Liver (tissue), 9 donors: ENCODE data around the gene GPANK1. TPM values are rescaled to one million over a fixed set of nuclear protein-coding genes. Genes with fewer than 3 reads are reported as not detected.

Experiments used
- DNase-seq: peaks from one replicate; pipeline ENCODE4 v3.0.0-alpha.2; 2017; ENCODE audit warnings: low spot score
- H3K27ac ChIP-seq, 2 donors: one replicate each; pipeline ENCODE4 v1.7.0; 2013; ENCODE audit warnings: inconsistent platforms in 2 of 2, low read length in 2 of 2, control low read depth in 1 of 2, low read depth in 1 of 2, mild to moderate bottlenecking in 1 of 2
- H3K27me3 ChIP-seq, 4 donors: one replicate each; pipeline versions ENCODE4 v1.6.1 to v1.7.0; 2013; ENCODE audit warnings: low read length in 3 of 4, inconsistent platforms in 1 of 4, mild to moderate bottlenecking in 1 of 4, moderate library complexity in 1 of 4; ENCODE audit not compliant: control insufficient read depth in 4 of 4, insufficient read depth in 4 of 4
- H3K36me3 ChIP-seq, 4 donors: one replicate each; pipeline versions ENCODE4 v1.6.1 to v1.7.0; 2013; ENCODE audit warnings: low read length in 3 of 4, mild to moderate bottlenecking in 3 of 4, low read depth in 1 of 4, moderate library complexity in 1 of 4; ENCODE audit not compliant: control insufficient read depth in 4 of 4, insufficient read depth in 3 of 4
- H3K4me1 ChIP-seq, 4 donors: one replicate each; pipeline versions ENCODE4 v1.6.1 to v1.7.0; 2013; ENCODE audit warnings: low read length in 3 of 4, mild to moderate bottlenecking in 3 of 4, moderate library complexity in 1 of 4; ENCODE audit not compliant: control insufficient read depth in 4 of 4, insufficient read depth in 4 of 4
- H3K4me3 ChIP-seq, 3 donors: one replicate each; pipeline versions ENCODE4 v1.6.1 to v1.7.0; 2013; ENCODE audit warnings: low read length in 3 of 3, control low read depth in 1 of 3, low read depth in 1 of 3, mild to moderate bottlenecking in 1 of 3
- H3K9ac ChIP-seq, 2 donors: one replicate each; pipeline ENCODE4 v1.7.0; 2013; ENCODE audit warnings: low read length in 2 of 2, mild to moderate bottlenecking in 2 of 2, moderate library complexity in 2 of 2, control low read depth in 1 of 2, low read depth in 1 of 2
- H3K9me3 ChIP-seq, 4 donors: one replicate each; pipeline versions ENCODE4 v1.6.1 to v1.7.0; 2013; ENCODE audit warnings: low read length in 3 of 4; ENCODE audit not compliant: control insufficient read depth in 4 of 4
- ATF3 ChIP-seq: IDR thresholded peaks from 2 replicates; pipeline ENCODE4 v1.6.1; 2016; ENCODE audit warnings: antibody characterized with exemption
- CTCF ChIP-seq: fragments of 150-350 bp; IDR thresholded peaks from 2 replicates; pipeline ENCODE4 v1.5.1; 2017; ENCODE audit warnings: improper control_type of control experiment, low read depth, low read length; ENCODE audit not compliant: missing input control
- EGR1 ChIP-seq, 2 donors: IDR thresholded peaks; 2 replicates each; pipeline ENCODE4 v1.6.1; 2016 to 2018; ENCODE audit warnings: antibody characterized with exemption in 2 of 2, low read depth in 2 of 2
- FOXA2 ChIP-seq: IDR thresholded peaks from 2 replicates; pipeline ENCODE4 v1.6.1; 2016; ENCODE audit warnings: antibody characterized with exemption
- GABPA ChIP-seq, 2 donors: IDR thresholded peaks in 1 of 2; conservative IDR thresholded peaks in 1 of 2; 2 replicates each; pipeline ENCODE4 v1.6.1; 2016; ENCODE audit warnings: antibody characterized with exemption in 2 of 2, mild to moderate bottlenecking in 1 of 2, moderate library complexity in 1 of 2
- HNF4A ChIP-seq, 2 donors: conservative IDR thresholded peaks; 2 replicates each; pipeline ENCODE4 v1.6.1; 2016; ENCODE audit warnings: antibody characterized with exemption in 2 of 2, mild to moderate bottlenecking in 2 of 2
- HNF4G ChIP-seq: IDR thresholded peaks from 2 replicates; pipeline ENCODE4 v1.6.1; 2016; ENCODE audit warnings: antibody characterized with exemption
- JUND ChIP-seq, 2 donors: IDR thresholded peaks; 2 replicates each; pipeline ENCODE4 v1.6.1; 2016; ENCODE audit warnings: antibody characterized with exemption in 2 of 2
- RAD21 ChIP-seq, 2 donors: IDR thresholded peaks; 2 replicates each; pipeline ENCODE4 v1.6.1; 2016; ENCODE audit warnings: antibody characterized with exemption in 2 of 2, mild to moderate bottlenecking in 2 of 2
- RXRA ChIP-seq, 2 donors: IDR thresholded peaks; 2 replicates each; pipeline ENCODE4 v1.6.1; 2017 to 2018; ENCODE audit warnings: antibody characterized with exemption in 2 of 2, mild to moderate bottlenecking in 1 of 2
- SP1 ChIP-seq: IDR thresholded peaks from 2 replicates; pipeline ENCODE4 v1.6.1; 2018; ENCODE audit warnings: antibody characterized with exemption, mild to moderate bottlenecking
- TAF1 ChIP-seq: conservative IDR thresholded peaks from 2 replicates; pipeline ENCODE4 v1.6.1; 2016; ENCODE audit warnings: antibody characterized with exemption, mild to moderate bottlenecking
- ZBTB33 ChIP-seq: IDR thresholded peaks from 2 replicates; pipeline ENCODE4 v1.6.1; 2016; ENCODE audit warnings: antibody characterized with exemption
- WGBS: extraction: QIAGEN DNeasy Blood & Tissue Kit; methylation state at CpG from one replicate; pipeline ENCODE4 v1.1.7; 2013; 5-methylcytosine and 5-hydroxymethylcytosine counted together
- polyA plus RNA-seq, 2 donors: library from polyadenylated mRNA; stranded (reverse) in 1 of 2; unstranded in 1 of 2; fragments of 200-250 nt in 1 of 2; fragments of >200 nt in 1 of 2; fragmentation: Nextera tagmentation in 1 of 2; extraction: Ambion mirVana in 1 of 2; gene quantifications; one replicate each; pipeline versions ENCODE4 v1.2.1 to v1.2.3, GENCODE V29; 2013 to 2015
- total RNA-seq, 2 donors: library from RNA; depleted of rRNA; stranded (reverse); fragments of >200 nt; gene quantifications; one replicate each; pipeline ENCODE4 v1.2.3, GENCODE V29; 2014
- TF ChIP-seq, protein P1 (sequence below): IDR thresholded peaks from 2 replicates; pipeline ENCODE4 v1.6.1; 2016; ENCODE audit warnings: antibody characterized with exemption, mild to moderate bottlenecking
- TF ChIP-seq, protein P2 (sequence below): IDR thresholded peaks from 2 replicates; pipeline ENCODE4 v1.6.1; 2016; ENCODE audit warnings: antibody characterized with exemption
- donor health status: healthy.
- donor health status: healthy.
- donor health status: healthy.
- donor health status: healthy.
- donor health status: healthy.

Gene GPANK1
- total and polyA plus RNA-seq, 4 donors, result 7.6 to 13.9 (median 11.2) TPM

- H3K27ac ChIP-seq, result no peak overlapping the region
- no peaks in the 10 kb centered on the region for H3K36me3 ChIP-seq
- H3K27me3 ChIP-seq, result no peaks in the 10 kb centered on the region
- 79% methylated on average over 4 of the region's 4 CpGs for WGBS
- H3K4me1 ChIP-seq, result no peaks in the 10 kb centered on the region
- no peak for DNase-seq
- no peak overlapping the region for H3K9ac ChIP-seq
- no peak overlapping the region for H3K4me3 ChIP-seq
- TF ChIP-seq FOXA2 (no peak), RXRA (IDR thresholded peaks at IDR 0.05) (no peak), SP1 (no peak), TAF1 (no peak), GABPA (IDR thresholded peaks at IDR 0.05 in 1 of 2, conservative IDR thresholded peaks at IDR 0.05 in 1 of 2) (no peak), ATF3 (no peak), EGR1 (IDR thresholded peaks at IDR 0.05; ENCODE audit: low read depth in 2 of 2) (no peak), JUND (IDR thresholded peaks at IDR 0.05) (no peak), ZBTB33 (no peak), HNF4A (conservative IDR thresholded peaks at IDR 0.05) (no peak), HNF4G (no peak)
- TF ChIP-seq, protein P1, sequence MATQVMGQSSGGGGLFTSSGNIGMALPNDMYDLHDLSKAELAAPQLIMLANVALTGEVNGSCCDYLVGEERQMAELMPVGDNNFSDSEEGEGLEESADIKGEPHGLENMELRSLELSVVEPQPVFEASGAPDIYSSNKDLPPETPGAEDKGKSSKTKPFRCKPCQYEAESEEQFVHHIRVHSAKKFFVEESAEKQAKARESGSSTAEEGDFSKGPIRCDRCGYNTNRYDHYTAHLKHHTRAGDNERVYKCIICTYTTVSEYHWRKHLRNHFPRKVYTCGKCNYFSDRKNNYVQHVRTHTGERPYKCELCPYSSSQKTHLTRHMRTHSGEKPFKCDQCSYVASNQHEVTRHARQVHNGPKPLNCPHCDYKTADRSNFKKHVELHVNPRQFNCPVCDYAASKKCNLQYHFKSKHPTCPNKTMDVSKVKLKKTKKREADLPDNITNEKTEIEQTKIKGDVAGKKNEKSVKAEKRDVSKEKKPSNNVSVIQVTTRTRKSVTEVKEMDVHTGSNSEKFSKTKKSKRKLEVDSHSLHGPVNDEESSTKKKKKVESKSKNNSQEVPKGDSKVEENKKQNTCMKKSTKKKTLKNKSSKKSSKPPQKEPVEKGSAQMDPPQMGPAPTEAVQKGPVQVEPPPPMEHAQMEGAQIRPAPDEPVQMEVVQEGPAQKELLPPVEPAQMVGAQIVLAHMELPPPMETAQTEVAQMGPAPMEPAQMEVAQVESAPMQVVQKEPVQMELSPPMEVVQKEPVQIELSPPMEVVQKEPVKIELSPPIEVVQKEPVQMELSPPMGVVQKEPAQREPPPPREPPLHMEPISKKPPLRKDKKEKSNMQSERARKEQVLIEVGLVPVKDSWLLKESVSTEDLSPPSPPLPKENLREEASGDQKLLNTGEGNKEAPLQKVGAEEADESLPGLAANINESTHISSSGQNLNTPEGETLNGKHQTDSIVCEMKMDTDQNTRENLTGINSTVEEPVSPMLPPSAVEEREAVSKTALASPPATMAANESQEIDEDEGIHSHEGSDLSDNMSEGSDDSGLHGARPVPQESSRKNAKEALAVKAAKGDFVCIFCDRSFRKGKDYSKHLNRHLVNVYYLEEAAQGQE, result no peak
- TF ChIP-seq, protein P2, sequence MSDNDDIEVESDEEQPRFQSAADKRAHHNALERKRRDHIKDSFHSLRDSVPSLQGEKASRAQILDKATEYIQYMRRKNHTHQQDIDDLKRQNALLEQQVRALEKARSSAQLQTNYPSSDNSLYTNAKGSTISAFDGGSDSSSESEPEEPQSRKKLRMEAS, result no peak
- no peaks in the 10 kb centered on the region for H3K9me3 ChIP-seq
These were observed 48.7 kb upstream of the GPANK1 start for GRCh38 chr6:31713465-31713864.

- no peak for DNase-seq
- Histone ChIP-seq H3K27me3 (no peaks in the 10 kb centered on the region), H3K9ac (no peak overlapping the region), H3K9me3 (no peaks in the 10 kb centered on the region), H3K27ac (no peak overlapping the region), H3K36me3 (no peaks in the 10 kb centered on the region), H3K4me1 (no peaks in the 10 kb centered on the region), H3K4me3 (no peak overlapping the region)
- 88% methylated on average over 8 of the region's 8 CpGs for WGBS
- TF ChIP-seq CTCF, result no peak
- TF ChIP-seq RAD21 (IDR thresholded peaks at IDR 0.05), result peak in 1 of 2 donors; percentile 30
These were observed 47.5 kb upstream of the GPANK1 start for GRCh38 chr6:31712296-31712695.
